NOMO-1 treated with DMSO at 0.1 percent for 48 hours (cell line): ENCODE results near the gene GLYATL1B.

Experiments used
- DNase-seq: peaks from one replicate; lab custom pipeline; 2025; ENCODE audit not compliant: unreplicated experiment; lab: John Stamatoyannopoulos, UW

GLYATL1B gene

GRCh38 chr11:59144096-59144495, 58.0 kb downstream of the GLYATL1B start:
- DNase-seq, result no peak
